Uterus (tissue), 4 donors: ENCODE data around the gene NPTXR. TPM values are rescaled to one million over a fixed set of nuclear protein-coding genes. Genes with fewer than 3 reads are reported as not detected.

Experiments used
- DNase-seq, 2 donors: peaks; one replicate each; pipeline ENCODE4 v3.0.0-alpha.2; 2019 to 2020
- H3K27ac ChIP-seq, 2 donors: fragments of 200-600 bp; sonication (generic); 1 replicate in 1 of 2; 2 replicates in 1 of 2; pipeline ENCODE4 v1.5.1; 2016 to 2018
- H3K27me3 ChIP-seq, 2 donors: fragments of 200-600 bp; sonication (generic); one replicate each; pipeline ENCODE4 v1.5.1; 2018 to 2019; ENCODE audit warnings: control low read depth in 1 of 2
- H3K36me3 ChIP-seq, 2 donors: fragments of 200-600 bp; sonication (generic); one replicate each; pipeline ENCODE4 v1.5.1; 2019; ENCODE audit warnings: control low read depth in 1 of 2
- H3K4me1 ChIP-seq, 2 donors: fragments of 200-600 bp; sonication (generic); one replicate each; pipeline ENCODE4 v1.5.1; 2018 to 2019; ENCODE audit warnings: control low read depth in 1 of 2
- H3K4me3 ChIP-seq, 2 donors: fragments of 200-600 bp; sonication (generic); 1 replicate in 1 of 2; 2 replicates in 1 of 2; pipeline ENCODE4 v1.5.1; 2018 to 2019; ENCODE audit warnings: mild to moderate bottlenecking in 1 of 2
- H3K9me3 ChIP-seq, 2 donors: fragments of 200-600 bp; sonication (generic); one replicate each; pipeline ENCODE4 v1.5.1; 2019; ENCODE audit warnings: control low read depth in 1 of 2
- POLR2A ChIP-seq, 2 donors: fragments of 450-650 bp; IDR thresholded peaks; one replicate each; pipeline ENCODE4 v1.6.1; 2016; ENCODE audit warnings: antibody characterized with exemption in 2 of 2, mild to moderate bottlenecking in 1 of 2, moderate library complexity in 1 of 2
- intact Hi-C: fragments of 100-400 bp; cut with DNase I; formaldehyde crosslinking; loops from one replicate; pipeline ENCODE4 v1.15.1; 2023; ENCODE audit warnings: low total_unique reads
- total RNA-seq, 4 donors: library from RNA; depleted of rRNA in 3 of 4; stranded (reverse); fragments of >200 nt in 3 of 4; gene quantifications; one replicate each; pipeline versions ENCODE4 v1.1.0 to v1.2.4, GENCODE V29; 2014 to 2023
- TF ChIP-seq, protein P1 (sequence below), 4 experiments: fragments of 200-600 bp in 2 of 4; fragments of 450-650 bp in 2 of 4; sonication (generic) in 2 of 4; IDR thresholded peaks; one replicate each; pipeline ENCODE4 v1.5.1; 2016 to 2019; ENCODE audit warnings: antibody characterized with exemption in 4 of 4, mild to moderate bottlenecking in 2 of 4, moderate library complexity in 1 of 4
- donor health status: DM: yes; HTN: yes; CAD: no.

The NPTXR gene
- total RNA-seq, 4 donors from 2014 or later, result 1.8 to 24.1 (median 10.0) TPM

DNA sequence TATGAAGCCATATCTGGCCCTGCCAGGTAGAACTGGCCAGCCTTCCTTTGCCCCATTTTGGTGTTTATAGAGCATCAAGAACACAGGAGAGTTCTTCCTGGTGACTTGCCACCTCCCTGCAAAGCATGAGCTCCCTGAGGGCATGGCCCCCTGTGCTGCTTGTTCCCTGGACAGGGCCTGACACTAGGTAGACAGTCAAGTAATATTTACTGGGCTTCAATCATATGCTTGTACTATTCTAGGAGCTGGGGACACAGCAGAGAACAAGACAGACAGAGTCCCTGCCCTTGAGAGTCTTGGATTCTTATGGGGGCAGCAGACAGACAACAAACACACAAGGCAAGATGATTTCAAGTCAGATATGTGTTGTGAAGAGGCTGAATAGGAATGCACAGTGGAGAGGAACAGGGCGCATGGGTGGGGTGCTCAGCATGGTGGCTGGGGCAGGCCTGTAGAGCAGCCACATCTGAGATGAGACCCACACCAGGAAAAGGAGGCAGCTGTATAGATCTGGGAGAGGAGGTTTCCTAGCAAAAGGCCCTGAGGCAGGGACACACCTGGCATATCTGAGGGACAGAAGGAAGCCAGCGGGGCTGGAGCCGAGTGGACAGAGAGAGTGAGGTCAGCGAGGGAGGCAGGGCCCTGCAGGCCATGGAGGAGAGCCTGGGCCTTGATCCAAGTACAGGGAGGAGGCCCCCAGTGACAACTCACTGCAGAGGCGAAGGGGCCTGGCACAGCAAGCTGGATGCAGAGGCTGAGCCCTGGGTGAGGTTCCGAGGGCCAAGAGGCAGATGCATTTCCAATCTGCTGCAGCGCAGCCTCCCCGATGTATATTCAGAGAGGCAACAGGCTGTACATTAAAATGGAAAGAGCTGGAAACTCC is 38.4 kb upstream of the NPTXR start:
- intact Hi-C loops, result no loop called here
- H3K4me1 ChIP-seq, result peaks cover 0 to 10% of the 10 kb centered on the region in 2 donors
- H3K36me3 ChIP-seq, result no peaks in the 10 kb centered on the region
- no peaks in the 10 kb centered on the region for H3K9me3 ChIP-seq
- TF ChIP-seq, protein P1, sequence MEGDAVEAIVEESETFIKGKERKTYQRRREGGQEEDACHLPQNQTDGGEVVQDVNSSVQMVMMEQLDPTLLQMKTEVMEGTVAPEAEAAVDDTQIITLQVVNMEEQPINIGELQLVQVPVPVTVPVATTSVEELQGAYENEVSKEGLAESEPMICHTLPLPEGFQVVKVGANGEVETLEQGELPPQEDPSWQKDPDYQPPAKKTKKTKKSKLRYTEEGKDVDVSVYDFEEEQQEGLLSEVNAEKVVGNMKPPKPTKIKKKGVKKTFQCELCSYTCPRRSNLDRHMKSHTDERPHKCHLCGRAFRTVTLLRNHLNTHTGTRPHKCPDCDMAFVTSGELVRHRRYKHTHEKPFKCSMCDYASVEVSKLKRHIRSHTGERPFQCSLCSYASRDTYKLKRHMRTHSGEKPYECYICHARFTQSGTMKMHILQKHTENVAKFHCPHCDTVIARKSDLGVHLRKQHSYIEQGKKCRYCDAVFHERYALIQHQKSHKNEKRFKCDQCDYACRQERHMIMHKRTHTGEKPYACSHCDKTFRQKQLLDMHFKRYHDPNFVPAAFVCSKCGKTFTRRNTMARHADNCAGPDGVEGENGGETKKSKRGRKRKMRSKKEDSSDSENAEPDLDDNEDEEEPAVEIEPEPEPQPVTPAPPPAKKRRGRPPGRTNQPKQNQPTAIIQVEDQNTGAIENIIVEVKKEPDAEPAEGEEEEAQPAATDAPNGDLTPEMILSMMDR (IDR thresholded peaks at IDR 0.05), result no peak
- no peak for TF ChIP-seq POLR2A (IDR thresholded peaks at IDR 0.05)
- H3K27me3 ChIP-seq, result no peaks in the 10 kb centered on the region
- no peak overlapping the region for H3K4me3 ChIP-seq
- peak overlapping the region; percentile 77 to 80 for H3K27ac ChIP-seq
- DNase-seq, result peak; percentile 53 to 68

DNA sequence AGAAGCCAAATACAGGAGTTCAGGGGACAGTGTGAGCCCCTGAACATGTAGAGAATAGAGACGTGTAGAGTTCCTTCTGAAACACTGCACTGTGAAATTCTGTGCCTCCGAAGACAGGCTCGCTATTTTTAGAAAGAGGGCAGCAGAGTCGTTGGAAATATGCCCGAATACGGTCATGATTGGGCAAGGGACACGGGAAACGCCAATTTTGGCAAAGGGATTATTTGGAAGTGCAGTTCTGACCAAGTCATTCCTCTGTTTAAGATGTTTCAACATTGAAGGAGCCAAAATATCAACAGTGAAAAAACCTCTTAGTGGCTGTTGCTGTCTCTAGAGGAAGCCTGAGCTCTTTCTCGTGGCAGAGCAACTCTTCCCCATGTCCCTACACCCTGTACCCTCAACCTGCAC is 37.6 kb upstream of the NPTXR start:
- Histone ChIP-seq H3K9me3 (no peaks in the 10 kb centered on the region), H3K4me3 (no peak overlapping the region), H3K27me3 (no peaks in the 10 kb centered on the region), H3K27ac (peak overlapping the region; percentile 77 to 80), H3K36me3 (no peaks in the 10 kb centered on the region), H3K4me1 (peaks cover 0 to 10% of the 10 kb centered on the region in 2 donors)
- peak; percentile 81 to 83 for DNase-seq
- TF ChIP-seq POLR2A (IDR thresholded peaks at IDR 0.05), result peak; percentile 41 to 58
- TF ChIP-seq, protein P1 (IDR thresholded peaks at IDR 0.05), result peak in 1 of 4 experiments; percentile 31
- intact Hi-C loops, result no loop called here

DNA sequence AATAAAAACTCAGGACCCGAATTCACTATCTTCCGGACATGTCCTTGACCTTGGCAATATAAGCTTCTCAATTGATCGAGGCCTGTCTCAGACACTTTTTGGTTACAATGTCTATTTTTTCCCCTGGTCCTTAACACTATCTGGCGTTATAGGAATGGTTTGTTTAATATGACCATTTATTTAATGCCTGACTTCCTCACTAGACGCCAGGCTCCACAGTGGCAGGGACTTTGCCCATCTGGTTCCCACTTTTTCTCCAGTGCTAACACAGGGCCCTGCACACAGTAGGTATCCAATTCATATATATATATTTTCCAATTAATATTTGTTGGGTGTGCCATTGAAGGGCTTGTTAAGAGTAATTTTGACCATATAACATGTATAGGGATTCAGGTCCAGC is 36.1 kb upstream of the NPTXR start:
- no peaks in the 10 kb centered on the region for H3K9me3 ChIP-seq
- no peaks in the 10 kb centered on the region for H3K36me3 ChIP-seq
- H3K27ac ChIP-seq, result no peak overlapping the region
- peaks cover 0 to 10% of the 10 kb centered on the region in 2 donors for H3K4me1 ChIP-seq
- TF ChIP-seq, protein P1 (IDR thresholded peaks at IDR 0.05), result no peak
- TF ChIP-seq POLR2A (IDR thresholded peaks at IDR 0.05), result no peak
- H3K4me3 ChIP-seq, result no peak overlapping the region
- DNase-seq, result no peak
- H3K27me3 ChIP-seq, result no peaks in the 10 kb centered on the region
- intact Hi-C loops, result loop anchor here (10.0 kb wide), 1 partner anchor 45 kb away; no protein-coding TSS in a partner anchor

DNA sequence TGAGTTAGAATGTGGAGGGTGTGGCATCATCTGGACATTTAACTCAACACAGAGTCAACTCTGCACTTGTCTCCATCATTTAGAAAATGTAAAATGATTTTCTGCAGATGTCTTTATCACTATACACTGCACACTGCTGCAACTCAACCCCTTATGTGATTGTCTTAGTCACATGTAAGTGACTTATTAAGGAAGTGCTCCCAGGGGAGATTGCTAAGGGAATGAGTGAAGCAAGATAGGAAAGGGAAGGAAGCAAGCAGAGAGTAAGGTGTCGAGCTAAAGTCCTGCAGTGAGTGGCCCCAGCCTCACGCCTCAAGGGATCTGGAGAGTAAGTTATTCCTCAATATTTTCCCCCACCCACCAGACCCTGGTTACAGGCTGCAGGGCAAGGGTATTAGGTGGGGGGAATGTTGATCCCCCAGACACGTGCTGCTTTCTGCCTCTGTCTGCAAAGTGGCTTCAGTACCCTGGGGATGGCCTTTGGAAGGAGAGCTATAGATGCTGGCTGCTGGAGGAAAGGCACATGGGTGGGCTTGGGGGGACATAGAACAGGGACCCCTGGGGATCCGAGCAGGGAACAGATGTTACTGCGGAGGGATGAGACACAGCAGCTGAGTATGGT is 35.4 kb upstream of the NPTXR start:
- TF ChIP-seq, protein P1 (IDR thresholded peaks at IDR 0.05), result no peak
- no peak for TF ChIP-seq POLR2A (IDR thresholded peaks at IDR 0.05)
- no peaks in the 10 kb centered on the region for H3K36me3 ChIP-seq
- no peak for DNase-seq
- no peaks in the 10 kb centered on the region for H3K27me3 ChIP-seq
- intact Hi-C loops, result loop anchor here (10.0 kb wide), 1 partner anchor 46 kb away; no protein-coding TSS in a partner anchor
- H3K27ac ChIP-seq, result no peak overlapping the region
- no peaks in the 10 kb centered on the region for H3K9me3 ChIP-seq
- H3K4me1 ChIP-seq, result peaks cover 0 to 10% of the 10 kb centered on the region in 2 donors
- H3K4me3 ChIP-seq, result no peak overlapping the region

DNA sequence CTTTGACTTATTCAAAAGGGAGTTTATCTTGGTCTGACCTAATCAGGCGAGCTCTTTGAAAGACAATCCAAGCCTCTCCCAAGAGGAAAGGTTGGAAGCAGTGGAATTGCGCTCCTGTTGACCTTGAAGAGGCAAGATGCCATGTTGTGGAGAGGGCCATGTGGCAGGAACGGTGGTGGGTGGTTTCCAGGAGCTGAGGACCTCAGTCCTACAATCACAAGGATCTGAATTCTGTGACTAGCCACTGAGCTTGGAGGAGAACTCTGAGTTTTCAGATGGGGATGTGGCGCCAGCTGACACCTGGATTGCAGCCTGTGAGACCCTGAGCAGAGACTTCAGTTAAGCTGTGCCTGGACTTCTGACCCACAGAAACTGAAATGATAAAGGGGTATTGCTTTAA is 34.2 kb upstream of the NPTXR start:
- Histone ChIP-seq H3K36me3 (no peaks in the 10 kb centered on the region), H3K27ac (no peak overlapping the region), H3K27me3 (no peaks in the 10 kb centered on the region), H3K4me1 (peaks cover 6 to 10% of the 10 kb centered on the region in 2 donors), H3K9me3 (no peaks in the 10 kb centered on the region), H3K4me3 (no peak overlapping the region)
- TF ChIP-seq, protein P1 (IDR thresholded peaks at IDR 0.05), result no peak
- no peak for TF ChIP-seq POLR2A (IDR thresholded peaks at IDR 0.05)
- intact Hi-C loops, result loop anchor here (10.0 kb wide), 1 partner anchor 47 kb away; no protein-coding TSS in a partner anchor
- no peak for DNase-seq
